ENCODE data around the gene VPS54. TPM values are rescaled to one million over a fixed set of nuclear protein-coding genes. Genes with fewer than 3 reads are reported as not detected.

VPS54 gene
- total and polyA plus RNA-seq, 4 donors: 4.5 to 25.1 (median 13.3) TPM

DNA sequence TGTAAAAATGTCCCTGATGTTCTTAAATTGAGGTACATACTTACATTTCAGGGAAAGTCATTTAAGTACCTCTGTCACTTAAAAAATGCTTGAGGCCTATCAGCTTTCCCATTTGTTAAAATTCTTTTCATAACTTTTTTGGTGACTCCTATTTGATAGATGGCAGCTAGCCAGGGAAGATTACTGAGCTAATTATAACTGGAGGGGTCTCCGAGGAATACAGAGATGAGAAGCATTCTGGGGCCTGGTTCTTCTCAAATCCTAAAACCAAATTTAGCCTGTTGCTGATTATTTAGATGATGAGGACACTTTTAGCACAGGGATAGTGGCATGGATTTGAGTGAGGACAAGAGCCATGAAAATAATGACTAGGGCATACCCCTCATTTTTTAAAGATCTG is 172.7 kb downstream of the VPS54 start:
- Histone ChIP-seq H3K27ac (ENCODE audit: low read depth in 1 of 2, low read length in 2 of 2) (no peak overlapping the region), H3K36me3 (ENCODE audit: control insufficient read depth in 4 of 4, insufficient read depth in 3 of 4, low read depth in 1 of 4, low read length in 3 of 4) (peaks cover 0 to 6% (median 0%) of the 10 kb centered on the region in 4 donors), H3K4me3 (ENCODE audit: low read depth in 1 of 3, low read length in 3 of 3) (peak overlapping the region in 1 of 3 donors; percentile 2), H3K9ac (ENCODE audit: low read depth in 1 of 2, low read length in 2 of 2) (no peak overlapping the region), H3K27me3 (ENCODE audit: control insufficient read depth in 4 of 4, insufficient read depth in 4 of 4, low read length in 3 of 4) (no peaks in the 10 kb centered on the region), H3K4me1 (ENCODE audit: control insufficient read depth in 4 of 4, insufficient read depth in 4 of 4, low read length in 3 of 4) (peaks cover 5 to 53% (median 24%) of the 10 kb centered on the region in 4 donors), H3K9me3 (ENCODE audit: control insufficient read depth in 4 of 4, low read length in 3 of 4) (no peaks in the 10 kb centered on the region)
- WGBS: 25% methylated on average over 1 of the region's 1 CpG
- TF ChIP-seq, protein P1, sequence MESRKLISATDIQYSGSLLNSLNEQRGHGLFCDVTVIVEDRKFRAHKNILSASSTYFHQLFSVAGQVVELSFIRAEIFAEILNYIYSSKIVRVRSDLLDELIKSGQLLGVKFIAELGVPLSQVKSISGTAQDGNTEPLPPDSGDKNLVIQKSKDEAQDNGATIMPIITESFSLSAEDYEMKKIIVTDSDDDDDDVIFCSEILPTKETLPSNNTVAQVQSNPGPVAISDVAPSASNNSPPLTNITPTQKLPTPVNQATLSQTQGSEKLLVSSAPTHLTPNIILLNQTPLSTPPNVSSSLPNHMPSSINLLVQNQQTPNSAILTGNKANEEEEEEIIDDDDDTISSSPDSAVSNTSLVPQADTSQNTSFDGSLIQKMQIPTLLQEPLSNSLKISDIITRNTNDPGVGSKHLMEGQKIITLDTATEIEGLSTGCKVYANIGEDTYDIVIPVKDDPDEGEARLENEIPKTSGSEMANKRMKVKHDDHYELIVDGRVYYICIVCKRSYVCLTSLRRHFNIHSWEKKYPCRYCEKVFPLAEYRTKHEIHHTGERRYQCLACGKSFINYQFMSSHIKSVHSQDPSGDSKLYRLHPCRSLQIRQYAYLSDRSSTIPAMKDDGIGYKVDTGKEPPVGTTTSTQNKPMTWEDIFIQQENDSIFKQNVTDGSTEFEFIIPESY (IDR thresholded peaks at IDR 0.05): no peak
- TF ChIP-seq RAD21 (IDR thresholded peaks at IDR 0.05): peak in 1 of 2 donors; percentile 7
- TF ChIP-seq, protein P2, sequence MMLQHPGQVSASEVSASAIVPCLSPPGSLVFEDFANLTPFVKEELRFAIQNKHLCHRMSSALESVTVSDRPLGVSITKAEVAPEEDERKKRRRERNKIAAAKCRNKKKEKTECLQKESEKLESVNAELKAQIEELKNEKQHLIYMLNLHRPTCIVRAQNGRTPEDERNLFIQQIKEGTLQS (IDR thresholded peaks at IDR 0.05): no peak
- no peak for DNase-seq (ENCODE audit: low spot score)

DNA sequence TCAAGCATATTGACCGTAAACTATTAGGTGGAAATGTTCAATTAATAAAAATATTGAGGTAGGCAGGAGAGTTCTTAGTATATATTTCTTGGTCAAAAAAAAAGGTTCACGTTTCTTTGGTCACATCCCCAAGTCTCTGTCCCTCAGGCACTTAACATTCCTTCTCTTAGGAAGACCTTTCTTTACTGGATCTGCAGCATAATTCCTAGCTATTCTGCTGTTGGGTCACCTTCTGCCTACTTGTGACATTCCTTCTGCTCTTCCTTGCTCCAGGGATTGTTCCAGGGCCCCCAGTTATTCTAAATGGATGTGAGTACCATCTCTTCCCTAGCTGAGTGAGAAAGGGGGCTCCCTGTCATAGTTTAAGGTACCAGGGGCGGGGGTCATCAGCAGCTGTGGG is 173.4 kb downstream of the VPS54 start:
- Histone ChIP-seq H3K4me1 (ENCODE audit: control insufficient read depth in 4 of 4, insufficient read depth in 4 of 4, low read length in 3 of 4) (peaks cover 5 to 46% (median 19%) of the 10 kb centered on the region in 4 donors), H3K9ac (ENCODE audit: low read depth in 1 of 2, low read length in 2 of 2) (no peak overlapping the region), H3K27me3 (ENCODE audit: control insufficient read depth in 4 of 4, insufficient read depth in 4 of 4, low read length in 3 of 4) (no peaks in the 10 kb centered on the region), H3K9me3 (ENCODE audit: control insufficient read depth in 4 of 4, low read length in 3 of 4) (no peaks in the 10 kb centered on the region), H3K27ac (ENCODE audit: low read depth in 1 of 2, low read length in 2 of 2) (no peak overlapping the region), H3K4me3 (ENCODE audit: low read depth in 1 of 3, low read length in 3 of 3) (peak overlapping the region in 2 of 3 donors; percentile 18 to 98), H3K36me3 (ENCODE audit: control insufficient read depth in 4 of 4, insufficient read depth in 3 of 4, low read depth in 1 of 4, low read length in 3 of 4) (peaks cover 0 to 2% (median 0%) of the 10 kb centered on the region in 4 donors)
- no peak for DNase-seq (ENCODE audit: low spot score)
- TF ChIP-seq RAD21 (IDR thresholded peaks at IDR 0.05) (no peak), YY1 (IDR thresholded peaks at IDR 0.05) (no peak)
- WGBS: 63% methylated on average over 3 of the region's 3 CpGs

DNA sequence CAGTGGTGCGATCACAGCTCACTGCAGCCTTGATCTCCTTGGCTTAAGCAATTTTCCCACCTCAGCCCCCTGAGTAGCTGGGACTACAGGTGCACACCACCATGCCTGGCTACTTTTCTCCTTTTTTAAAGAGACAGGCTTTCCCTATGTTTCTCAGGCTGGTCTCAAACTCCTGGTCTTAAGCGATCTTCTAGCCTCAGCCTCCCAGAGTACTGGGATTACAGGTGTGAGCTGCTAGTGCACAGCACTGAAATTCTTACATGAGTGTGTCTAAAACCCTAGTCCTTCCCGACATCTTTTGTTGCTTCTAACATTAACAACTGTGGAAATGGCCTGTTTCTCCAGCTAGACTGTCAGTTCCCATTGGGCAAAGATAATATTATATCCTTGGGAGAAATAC is 174.6 kb downstream of the VPS54 start:
- H3K4me1 ChIP-seq (ENCODE audit: control insufficient read depth in 4 of 4, insufficient read depth in 4 of 4, low read length in 3 of 4): peaks cover 2 to 41% (median 15%) of the 10 kb centered on the region in 4 donors
- H3K9me3 ChIP-seq (ENCODE audit: control insufficient read depth in 4 of 4, low read length in 3 of 4): no peaks in the 10 kb centered on the region
- H3K4me3 ChIP-seq (ENCODE audit: low read depth in 1 of 3, low read length in 3 of 3): peak overlapping the region; percentile 64 to 98 (median 92)
- peaks cover 0 to 2% (median 0%) of the 10 kb centered on the region in 4 donors for H3K36me3 ChIP-seq (ENCODE audit: control insufficient read depth in 4 of 4, insufficient read depth in 3 of 4, low read depth in 1 of 4, low read length in 3 of 4)
- peak overlapping the region; percentile 14 to 40 for H3K27ac ChIP-seq (ENCODE audit: low read depth in 1 of 2, low read length in 2 of 2)
- H3K27me3 ChIP-seq (ENCODE audit: control insufficient read depth in 4 of 4, insufficient read depth in 4 of 4, low read length in 3 of 4): no peaks in the 10 kb centered on the region
- TF ChIP-seq FOXA2 (IDR thresholded peaks at IDR 0.05) (no peak), RXRA (IDR thresholded peaks at IDR 0.05) (no peak), EGR1 (IDR thresholded peaks at IDR 0.05; ENCODE audit: low read depth in 2 of 2) (no peak), RAD21 (IDR thresholded peaks at IDR 0.05) (no peak), HNF4A (conservative IDR thresholded peaks at IDR 0.05) (no peak), SP1 (IDR thresholded peaks at IDR 0.05) (no peak), HNF4G (IDR thresholded peaks at IDR 0.05) (no peak), FOXA1 (IDR thresholded peaks at IDR 0.05) (no peak)
- TF ChIP-seq, protein P3, sequence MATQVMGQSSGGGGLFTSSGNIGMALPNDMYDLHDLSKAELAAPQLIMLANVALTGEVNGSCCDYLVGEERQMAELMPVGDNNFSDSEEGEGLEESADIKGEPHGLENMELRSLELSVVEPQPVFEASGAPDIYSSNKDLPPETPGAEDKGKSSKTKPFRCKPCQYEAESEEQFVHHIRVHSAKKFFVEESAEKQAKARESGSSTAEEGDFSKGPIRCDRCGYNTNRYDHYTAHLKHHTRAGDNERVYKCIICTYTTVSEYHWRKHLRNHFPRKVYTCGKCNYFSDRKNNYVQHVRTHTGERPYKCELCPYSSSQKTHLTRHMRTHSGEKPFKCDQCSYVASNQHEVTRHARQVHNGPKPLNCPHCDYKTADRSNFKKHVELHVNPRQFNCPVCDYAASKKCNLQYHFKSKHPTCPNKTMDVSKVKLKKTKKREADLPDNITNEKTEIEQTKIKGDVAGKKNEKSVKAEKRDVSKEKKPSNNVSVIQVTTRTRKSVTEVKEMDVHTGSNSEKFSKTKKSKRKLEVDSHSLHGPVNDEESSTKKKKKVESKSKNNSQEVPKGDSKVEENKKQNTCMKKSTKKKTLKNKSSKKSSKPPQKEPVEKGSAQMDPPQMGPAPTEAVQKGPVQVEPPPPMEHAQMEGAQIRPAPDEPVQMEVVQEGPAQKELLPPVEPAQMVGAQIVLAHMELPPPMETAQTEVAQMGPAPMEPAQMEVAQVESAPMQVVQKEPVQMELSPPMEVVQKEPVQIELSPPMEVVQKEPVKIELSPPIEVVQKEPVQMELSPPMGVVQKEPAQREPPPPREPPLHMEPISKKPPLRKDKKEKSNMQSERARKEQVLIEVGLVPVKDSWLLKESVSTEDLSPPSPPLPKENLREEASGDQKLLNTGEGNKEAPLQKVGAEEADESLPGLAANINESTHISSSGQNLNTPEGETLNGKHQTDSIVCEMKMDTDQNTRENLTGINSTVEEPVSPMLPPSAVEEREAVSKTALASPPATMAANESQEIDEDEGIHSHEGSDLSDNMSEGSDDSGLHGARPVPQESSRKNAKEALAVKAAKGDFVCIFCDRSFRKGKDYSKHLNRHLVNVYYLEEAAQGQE (IDR thresholded peaks at IDR 0.05): no peak
- TF ChIP-seq, protein P4, sequence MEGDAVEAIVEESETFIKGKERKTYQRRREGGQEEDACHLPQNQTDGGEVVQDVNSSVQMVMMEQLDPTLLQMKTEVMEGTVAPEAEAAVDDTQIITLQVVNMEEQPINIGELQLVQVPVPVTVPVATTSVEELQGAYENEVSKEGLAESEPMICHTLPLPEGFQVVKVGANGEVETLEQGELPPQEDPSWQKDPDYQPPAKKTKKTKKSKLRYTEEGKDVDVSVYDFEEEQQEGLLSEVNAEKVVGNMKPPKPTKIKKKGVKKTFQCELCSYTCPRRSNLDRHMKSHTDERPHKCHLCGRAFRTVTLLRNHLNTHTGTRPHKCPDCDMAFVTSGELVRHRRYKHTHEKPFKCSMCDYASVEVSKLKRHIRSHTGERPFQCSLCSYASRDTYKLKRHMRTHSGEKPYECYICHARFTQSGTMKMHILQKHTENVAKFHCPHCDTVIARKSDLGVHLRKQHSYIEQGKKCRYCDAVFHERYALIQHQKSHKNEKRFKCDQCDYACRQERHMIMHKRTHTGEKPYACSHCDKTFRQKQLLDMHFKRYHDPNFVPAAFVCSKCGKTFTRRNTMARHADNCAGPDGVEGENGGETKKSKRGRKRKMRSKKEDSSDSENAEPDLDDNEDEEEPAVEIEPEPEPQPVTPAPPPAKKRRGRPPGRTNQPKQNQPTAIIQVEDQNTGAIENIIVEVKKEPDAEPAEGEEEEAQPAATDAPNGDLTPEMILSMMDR (IDR thresholded peaks at IDR 0.05; ENCODE audit: low read depth, low read length, missing input control): no peak
- TF ChIP-seq, protein P1 (IDR thresholded peaks at IDR 0.05): no peak
- TF ChIP-seq, protein P5, sequence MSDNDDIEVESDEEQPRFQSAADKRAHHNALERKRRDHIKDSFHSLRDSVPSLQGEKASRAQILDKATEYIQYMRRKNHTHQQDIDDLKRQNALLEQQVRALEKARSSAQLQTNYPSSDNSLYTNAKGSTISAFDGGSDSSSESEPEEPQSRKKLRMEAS (IDR thresholded peaks at IDR 0.05): no peak
- no peak for DNase-seq (ENCODE audit: low spot score)
- H3K9ac ChIP-seq (ENCODE audit: low read depth in 1 of 2, low read length in 2 of 2): peak overlapping the region; percentile 98 to 100
- WGBS: 33% methylated on average over 3 of the region's 3 CpGs

Data from liver (tissue), 9 donors.